ENCODE data around the gene XPNPEP1.

The XPNPEP1 gene

DNA sequence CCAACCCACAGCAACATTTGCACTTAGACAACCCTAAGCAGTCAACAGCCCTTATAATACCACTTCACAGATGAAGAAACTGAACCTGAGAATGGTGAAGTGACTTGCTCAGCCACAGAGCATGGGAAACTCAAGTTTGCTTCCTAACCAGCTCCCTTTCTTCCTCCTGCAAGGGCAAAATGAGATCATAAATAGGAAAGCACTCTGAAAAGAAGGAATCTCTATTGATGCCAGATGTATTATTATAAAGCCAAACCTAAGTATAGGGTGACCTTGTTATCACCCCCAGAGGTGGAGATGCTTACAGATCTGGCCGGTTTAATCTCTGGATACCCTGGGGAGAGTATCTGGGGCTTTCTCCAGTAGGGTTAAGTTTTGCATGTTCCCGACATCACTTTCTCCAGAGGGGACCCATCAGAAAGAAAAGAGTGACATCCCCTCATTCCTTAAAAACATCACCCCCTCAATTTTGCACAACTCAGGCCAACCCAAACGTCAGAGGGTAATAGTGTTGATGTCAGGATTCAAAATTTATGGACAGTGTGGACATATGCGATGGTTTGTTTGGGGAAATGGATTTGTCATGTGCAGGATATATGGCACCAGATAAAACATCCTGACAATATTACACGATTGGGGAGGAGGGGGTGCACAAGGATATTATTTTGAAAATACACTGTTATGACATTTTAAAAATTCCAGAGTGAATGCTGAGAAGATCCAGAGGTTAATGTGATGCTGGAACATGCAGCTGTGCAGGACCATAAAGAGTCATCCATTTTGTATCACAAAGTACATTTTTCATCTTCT is 24.0 kb upstream of the XPNPEP1 start:
- DNase-seq: no peak

DNA sequence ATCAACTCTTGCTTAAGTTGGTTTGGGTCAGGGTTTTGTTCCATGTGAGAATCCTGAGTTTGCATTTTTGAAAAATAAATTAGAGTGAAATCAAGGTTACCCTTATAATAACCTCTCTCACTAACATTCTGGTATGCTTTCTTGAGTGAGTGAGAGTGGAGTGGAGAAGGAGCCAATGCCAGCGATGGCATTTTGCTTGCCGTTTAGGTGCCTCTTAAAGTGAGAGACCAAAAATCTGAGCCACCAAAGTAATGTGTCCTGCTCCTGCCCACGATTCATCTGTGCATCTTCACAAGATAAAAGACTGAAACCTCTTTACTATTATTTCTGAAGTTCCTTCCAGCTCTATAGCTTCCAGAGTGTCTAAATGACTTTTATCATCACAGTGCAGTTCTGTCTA is 23.4 kb upstream of the XPNPEP1 start:
- DNase-seq: no peak

DNA sequence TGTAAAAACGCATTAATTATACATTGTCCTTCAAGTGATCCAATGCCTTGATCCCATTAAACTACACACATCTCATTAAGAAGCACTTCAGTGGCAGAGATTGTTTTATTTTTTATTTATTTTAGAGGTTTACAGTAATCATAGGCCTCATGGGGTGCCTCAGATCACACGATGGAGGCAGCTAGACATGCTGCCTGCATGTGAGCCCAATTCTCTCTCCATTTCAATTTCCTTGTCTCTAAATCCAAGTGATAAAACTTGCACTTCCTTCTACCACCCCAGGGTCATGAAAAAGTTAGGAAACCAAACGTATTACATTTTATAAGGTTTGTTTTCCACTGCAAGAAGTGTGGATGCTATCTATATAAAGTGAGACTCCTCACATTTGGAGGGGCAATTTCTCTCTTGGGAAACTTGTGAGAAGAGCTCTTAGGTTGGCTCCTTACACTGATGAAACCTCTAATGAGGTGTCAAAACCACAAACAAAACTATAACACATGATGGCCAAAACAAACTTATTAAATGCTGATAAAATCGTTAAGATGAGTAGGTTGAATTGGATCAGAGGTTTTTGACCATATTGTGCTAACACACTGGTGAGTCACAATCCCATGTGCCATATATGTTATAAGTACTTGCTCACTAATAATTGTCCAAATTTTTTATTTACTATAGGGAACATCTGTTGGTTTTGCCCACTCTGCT is 22.3 kb upstream of the XPNPEP1 start:
- no peak for DNase-seq

DNA sequence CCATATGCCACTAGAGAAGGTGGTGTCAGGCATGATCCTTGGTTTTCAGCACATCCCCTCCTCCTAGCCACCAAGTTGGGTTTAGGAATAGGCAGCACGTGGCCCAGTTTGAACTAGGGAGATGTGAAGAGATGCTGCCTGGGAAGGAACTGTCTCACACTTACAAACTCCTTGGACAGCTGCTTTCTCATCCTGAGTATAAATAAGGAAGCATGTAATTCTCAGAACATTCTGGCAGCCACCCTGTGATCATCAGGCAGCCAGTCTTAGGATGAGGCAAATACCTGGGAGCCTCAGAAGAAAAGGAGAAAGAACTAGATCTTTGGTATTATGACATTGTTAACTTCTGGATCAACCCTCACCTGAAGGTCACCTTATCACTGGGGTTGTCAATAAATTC is 21.3 kb upstream of the XPNPEP1 start:
- no peak for DNase-seq

DNA sequence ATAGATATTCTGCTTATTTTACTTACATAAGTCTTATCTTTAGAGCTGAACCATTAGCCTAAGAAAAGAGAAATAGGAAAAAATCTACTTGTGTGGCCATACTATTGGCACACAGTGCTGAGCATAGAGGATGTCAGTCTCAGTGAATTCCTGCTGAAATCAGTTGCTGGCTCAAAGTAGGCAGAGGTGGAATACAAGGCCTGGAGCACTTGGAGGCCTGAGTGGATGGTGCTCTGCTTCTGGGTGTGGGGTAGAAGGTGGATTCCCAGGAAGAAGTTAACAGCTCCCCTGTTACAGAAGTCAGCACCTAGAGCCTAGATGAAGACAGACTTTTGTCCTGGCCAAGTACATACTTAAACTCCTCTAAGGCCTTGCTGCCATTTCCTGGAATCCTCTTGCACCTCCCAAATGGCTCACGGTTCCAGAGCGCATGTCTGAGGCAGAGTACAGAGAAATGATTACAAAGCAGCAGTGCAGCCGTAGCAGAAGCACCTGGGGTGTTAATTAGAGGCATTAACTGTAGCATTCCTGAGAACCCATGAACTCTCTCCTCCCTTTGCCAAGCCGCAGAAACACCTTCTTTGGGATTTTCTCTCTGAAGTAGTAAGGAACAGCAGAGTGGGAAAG is 18.0 kb upstream of the XPNPEP1 start:
- no peak for DNase-seq

DNA sequence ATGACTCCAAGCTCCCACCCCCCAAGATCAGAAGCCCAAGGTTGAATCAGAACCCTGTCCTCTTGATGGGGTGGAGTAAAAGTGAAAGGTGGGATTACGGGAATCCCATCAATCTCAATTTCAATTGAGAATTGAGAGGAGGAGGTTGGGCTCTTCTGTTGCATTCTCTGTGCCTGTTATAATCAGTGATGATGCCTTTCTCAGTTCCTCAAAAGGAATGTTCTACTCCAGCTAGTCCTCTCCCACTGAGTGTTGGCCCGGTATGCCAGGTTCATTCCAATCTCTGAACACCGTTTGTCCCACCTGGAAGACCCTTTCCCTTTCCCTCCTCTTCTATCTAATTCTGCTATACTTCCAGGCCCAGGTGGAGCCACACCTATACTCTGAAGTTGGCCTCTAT is 17.2 kb upstream of the XPNPEP1 start:
- DNase-seq: no peak

DNA sequence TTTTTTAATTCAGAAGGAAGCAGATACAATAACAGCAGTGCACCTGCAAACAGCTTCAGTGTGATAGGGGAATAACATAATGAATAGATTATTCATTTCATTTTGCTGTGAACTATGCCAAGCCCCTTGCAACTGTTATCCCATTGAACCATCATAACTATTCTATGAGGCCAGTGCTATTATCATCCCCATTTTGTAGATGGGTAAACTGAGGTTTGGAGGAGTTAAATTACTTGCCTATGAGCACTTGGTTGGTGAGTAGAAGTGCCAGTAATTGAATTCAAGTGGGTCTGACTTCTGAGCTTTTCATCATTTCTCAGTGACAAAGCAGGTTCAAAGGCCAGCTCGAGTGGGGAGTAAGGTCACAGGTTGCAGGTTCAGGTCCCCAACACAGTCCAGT is 16.8 kb upstream of the XPNPEP1 start:
- DNase-seq: no peak

DNA sequence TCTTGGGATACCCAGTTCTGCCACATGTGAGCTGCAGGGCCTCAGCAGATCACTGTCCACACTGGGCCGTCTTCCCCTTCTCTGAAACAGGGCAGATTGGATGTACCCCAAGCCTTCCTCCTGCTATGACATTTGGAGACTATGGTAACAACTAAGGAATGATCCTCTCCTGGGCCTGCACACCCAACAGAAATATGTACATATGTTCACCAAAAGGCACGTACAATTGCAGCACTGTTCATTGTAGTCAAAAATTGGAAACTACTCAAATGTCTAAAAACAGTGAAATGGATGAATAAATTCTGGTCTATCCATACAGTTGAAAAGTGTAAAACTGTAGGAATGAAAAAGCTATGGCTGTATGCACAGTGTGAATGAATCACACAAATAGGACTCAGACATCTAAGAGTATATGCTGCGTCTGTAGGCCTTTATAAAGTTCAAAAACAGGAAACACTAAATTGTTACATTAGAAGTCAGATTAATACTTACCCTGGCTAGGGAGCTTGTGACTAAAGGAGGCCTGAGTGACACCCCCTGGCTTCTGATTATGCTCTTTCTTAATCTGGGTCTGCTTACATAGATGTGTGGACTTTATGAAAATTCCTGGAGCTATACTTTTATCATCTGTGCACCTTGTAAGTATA is 16.1 kb upstream of the XPNPEP1 start:
- no peak for DNase-seq

DNA sequence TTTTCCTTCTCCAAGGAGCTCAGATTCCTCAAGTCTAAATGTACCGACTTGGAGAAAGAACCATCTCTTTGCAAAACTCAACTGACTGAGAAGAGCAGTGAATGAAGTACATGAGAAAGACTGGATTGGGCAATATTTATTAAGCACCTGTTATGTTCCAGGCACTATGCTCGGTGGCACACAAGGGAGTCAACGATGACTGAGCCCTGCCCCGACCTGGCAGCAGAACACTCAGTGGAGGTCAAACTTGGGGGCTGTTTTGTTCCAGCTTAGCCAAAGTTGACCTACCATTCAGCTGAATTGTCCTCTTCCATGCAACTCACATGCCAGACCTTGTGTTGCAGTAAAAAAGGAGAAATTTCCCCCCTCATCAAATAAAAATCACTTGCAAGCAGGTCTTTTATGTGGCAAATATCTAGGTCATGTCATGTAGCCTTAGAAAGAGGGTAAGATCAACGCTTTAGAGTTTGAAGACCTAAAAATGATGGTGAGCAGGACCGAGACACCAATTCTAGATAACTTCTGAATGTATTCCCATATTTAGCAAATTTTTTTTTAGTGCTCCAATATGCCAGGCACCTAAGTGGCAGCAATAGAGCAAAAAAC is 14.3 kb upstream of the XPNPEP1 start:
- DNase-seq: no peak

DNA sequence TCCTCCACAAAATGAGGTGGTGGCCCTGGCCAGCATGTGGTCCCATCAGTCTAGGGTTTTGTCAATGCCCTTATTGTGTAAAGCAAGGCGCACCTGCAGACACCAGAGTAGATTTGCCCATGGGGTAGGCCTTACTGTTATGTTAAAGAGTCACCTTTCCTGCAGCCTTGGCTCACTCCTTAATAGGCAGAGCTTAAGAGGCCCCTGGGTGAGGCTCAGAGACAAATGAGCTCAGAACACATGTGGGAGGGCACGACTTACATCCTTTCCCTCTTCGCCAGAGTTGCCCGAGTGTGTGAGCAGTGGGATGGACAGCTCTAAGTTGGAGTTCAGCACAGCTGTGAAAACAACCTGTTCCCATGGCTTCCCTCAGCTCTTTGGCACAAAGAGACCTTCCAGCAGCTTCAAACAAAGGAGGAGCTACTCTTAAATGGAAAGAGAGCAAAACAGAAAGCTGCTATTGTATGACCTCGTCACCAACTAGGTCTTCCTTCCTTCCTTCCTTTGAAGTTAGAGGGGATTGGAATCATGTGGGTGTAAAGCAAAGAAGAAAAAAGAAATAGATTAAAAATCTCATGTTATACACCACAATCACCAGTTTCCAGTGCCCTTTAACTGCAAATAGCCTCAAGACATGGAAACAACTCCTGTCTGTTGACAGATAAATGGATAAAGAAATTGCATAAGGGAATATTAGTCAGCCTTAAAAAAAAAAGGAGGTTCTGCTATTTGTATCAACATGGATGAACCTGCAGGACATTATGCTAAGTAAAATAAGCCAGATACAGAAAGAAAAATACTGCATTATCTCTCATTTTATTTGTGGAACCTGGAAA is 11.9 kb upstream of the XPNPEP1 start:
- no peak for DNase-seq

DNA sequence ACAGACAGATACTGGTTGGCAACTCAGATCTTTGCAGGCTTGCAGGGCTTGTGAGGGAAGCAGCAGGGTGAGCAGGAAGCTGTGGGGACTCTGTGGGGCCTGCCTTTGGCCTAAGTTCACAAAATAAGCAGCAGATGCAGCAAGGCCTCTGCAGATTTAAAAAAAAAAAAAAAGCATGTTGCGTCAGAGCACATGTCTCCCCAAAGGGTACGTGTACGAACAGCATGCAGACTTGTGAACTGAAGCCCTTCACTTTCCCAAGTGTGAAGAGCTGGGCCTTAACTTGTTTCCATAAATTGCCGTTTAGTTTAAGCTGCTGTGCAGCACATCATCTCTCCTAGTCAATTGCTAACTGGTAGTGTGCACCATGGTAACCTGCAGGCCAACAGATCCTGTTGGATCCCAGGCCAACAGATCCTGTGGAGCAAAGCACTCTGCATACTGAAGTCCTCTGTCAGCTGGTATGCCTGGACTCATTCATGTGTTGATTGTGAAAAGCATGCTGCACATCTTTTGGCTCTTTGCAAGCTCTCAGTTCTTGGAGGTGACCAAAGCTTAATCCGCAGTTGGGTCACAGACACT is 10.8 kb upstream of the XPNPEP1 start:
- no peak for DNase-seq

DNA sequence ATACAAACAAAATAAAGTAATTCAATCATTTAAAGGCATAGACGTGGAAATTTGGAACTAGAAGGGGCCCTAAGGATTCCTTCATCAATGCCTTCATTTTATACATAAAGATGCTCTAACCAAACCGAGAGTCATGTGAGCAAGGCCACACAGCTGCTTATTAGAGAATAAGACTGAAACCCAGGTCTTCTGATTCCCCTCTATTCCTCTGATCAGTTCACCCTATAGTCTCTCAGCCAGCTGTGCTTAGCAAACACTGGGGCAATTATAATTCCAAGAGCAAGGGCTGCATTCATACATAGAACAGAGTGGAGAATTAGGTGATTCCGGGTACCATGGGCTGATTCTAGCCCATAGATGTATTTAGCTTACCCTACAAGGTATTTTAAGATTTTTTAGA is 9.7 kb upstream of the XPNPEP1 start:
- no peak for DNase-seq

DNA sequence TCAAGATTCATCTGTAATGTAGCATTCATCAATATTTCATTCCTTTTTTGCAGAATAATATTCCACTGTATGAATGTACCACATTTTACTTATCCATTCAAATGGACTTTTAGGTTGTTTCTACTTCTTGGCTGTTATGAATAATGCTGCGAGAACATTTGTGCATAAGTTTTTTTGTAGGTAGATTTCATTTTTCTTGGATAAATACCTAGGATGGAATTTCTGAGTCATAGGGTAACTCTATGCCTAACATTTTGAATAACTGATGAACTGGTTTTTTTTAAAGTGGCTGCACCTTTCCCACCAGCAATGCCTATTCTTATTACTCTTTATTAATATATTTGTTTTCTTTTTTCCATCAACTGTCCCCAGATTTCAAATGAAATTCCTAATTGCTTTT is 9.1 kb upstream of the XPNPEP1 start:
- no peak for DNase-seq

DNA sequence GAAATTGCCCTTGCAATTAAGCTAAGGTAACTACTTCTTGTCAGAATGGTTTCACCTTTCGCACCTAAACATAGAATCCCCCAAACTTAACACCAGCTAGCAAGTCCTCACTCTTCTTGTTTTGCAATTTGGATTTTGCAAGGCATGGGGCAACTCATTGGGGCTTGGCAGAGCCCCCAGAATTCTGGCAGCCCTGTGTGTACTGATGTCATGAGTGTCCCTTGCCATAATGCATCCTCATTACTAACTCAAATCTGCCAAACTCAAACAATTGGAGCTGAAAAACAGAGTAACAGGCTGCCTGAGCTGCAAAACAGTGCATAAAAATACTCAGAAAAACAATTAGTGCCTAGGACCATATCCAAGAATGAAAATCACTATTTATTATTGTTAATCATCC is 7.9 kb upstream of the XPNPEP1 start:
- DNase-seq: no peak

DNA sequence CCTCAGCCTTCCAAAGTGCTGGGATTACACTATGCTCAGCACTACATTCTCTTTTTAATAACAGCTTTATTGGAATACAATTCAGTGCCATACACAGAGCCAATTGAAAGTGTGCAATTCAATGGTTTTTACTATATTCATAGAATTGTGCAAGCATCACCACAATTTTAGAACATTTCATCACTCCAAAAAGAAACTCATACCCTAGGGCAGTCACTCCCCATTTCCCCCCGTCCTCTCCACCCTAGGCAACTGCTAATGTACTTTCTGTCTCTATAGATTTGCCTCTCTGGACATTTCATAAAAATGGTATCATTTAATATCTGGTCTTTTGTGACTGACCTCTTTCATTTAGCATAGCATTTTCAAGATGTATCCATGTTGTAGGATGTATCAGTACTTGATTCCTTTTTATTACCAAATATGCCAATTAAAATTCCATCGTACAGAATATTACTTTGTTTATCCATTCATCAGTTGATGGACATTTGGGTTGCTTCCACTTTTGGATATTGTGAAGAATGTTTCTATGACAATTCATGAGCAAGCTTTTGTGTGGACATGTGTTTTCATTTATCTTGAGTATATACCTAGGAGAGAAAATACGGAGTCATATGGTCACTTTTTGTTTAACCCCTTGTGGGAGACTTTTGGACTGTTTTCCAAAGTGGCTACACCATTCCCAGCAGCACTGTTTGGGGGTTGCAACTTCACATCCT is 6.3 kb upstream of the XPNPEP1 start:
- DNase-seq: no peak

DNA sequence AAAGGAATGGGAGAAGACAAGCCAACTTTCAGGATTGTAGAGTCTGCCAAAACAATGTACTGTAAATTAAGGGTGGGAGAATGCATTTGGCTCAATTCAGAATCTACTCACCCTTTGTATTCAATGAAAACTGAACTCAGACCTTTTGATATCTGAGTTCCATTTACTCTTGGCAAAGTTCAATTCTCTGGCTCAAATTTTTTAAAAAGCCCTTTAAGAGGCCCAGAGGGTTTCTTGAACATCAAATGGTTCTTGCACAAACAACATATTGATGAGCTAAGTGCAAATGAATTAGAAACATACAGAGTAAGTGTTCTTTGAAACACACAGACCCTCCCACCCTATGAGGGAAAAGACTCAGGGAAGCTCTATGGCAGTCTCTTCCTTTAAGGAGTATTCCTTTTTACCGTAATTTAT is 5.2 kb upstream of the XPNPEP1 start:
- DNase-seq: no peak

DNA sequence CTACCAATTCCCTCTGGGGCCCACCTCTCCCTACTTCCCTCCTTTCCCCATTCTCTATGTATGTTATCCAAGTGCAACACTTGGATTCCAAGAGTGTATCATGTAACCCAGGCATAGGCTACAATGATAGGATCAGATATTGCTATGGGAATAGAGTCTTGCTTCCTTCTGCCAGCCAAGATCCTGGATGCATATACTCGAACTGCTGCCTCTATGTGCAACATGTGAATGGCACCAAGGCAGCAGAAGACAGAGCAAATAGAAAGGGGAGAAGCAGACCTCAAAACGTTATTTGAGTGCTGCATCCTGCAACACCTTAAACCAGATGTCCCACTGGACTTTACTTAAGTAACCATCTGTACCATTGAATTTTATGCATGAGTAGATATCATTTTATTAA is 3.5 kb upstream of the XPNPEP1 start:
- DNase-seq: no peak

DNA sequence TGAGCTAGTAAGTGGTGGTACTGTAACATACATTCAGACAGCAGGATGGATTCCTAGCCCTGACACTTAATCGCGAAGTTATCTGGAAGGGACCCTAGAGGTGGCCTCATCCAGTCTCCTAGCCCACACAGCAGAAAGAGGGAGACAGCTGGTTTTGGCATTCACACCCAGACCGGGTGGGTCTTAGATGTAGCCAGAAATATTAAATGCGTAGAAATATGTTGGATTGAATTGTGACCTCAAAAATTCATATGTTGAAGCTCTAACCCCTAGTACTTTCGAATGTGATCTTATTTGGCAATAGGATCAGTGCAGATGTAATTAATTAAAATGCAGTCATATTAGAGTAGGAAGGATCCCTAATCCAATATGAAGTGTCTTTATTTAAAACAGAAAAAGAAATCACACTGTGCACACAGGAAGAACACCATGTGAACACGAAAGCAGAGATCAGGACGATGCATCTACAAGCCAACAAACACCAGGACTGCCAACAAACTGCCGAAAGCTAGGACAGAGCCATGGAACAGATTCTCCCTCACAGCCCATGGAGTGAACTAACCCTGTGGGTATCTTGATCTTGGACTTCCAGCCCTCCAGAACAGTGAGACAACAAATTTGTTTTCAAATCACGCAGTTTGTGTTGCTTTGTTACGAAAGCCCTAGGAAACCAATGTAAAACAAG is 2.9 kb upstream of the XPNPEP1 start:
- no peak for DNase-seq

DNA sequence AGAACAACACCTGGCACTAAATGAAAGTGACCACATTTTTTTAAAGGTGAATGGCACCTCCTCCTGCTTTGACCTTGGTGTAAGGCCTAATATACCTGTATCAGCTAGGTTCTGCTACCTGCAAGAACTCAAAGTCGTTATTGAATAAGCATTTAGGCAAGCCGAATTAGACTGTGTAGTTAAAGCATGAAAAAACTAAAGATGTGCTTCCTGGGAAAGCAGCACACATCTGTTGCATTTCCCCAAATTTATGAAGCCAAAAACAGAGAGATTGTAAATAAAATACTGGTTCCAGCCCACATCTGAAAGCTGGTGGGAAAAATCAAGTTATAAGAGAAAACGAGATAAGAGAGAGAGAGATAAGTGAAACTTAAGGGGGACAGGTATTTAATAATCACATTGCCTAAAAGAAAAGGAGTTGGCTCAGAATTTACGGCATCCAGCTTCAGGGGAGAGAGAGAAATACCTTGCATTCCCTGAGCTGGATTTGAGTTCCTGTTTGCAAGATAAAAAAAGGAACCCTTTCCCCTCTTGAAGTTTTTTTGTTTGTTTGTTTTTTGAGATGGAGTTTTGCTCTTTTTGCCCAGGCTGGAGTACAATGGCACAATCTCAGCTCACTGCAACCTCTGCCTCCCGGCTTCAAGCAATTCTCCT is 1.8 kb upstream of the XPNPEP1 start:
- no peak for DNase-seq

DNA sequence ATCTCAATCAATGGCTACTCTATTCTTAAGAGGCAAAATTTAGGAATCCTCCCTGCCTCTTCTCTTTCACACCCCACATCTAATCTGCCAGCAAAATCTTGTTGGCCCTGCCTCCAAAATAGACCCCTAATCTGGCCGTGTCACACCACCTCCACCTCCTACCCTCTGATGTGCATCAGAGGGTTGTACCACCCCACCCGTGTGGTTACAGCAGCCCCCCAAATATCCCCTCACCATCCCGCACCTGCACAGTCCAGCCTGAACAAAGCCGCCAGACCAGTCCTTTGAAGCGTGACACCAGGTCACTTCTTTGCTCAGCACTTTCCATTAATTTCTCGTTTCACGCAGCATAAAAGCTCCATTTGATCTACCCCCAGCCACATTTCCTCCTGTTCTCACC is 776 bp upstream of the XPNPEP1 start:
- no peak for DNase-seq
